IPS DF 4.7 (cell line): Measurements from ENCODE around the gene VPS26A.

Source experiments
- DNase-seq: peaks from one replicate; pipeline ENCODE4 v3.0.0-alpha.2; 2013; ENCODE audit warnings: low spot score; ENCODE audit errors: extremely low read depth

The VPS26A gene

GRCh38 chr10:69220041-69220451, 96.1 kb downstream of the VPS26A start, which contains the start of gene HKDC1:
TSS of gene HKDC1 (plus strand) at chr10:69220332. CDS start at chr10:69220436, 104 bp downstream.
- DNase-seq = no peak

GRCh38 chr10:69220507-69220906, 96.5 kb downstream of the VPS26A start:
- DNase-seq = no peak
